Neuron (in vitro differentiated cells): ENCODE results near the gene HOXA7.
A peak's percentile ranks its signal among the peaks of the same experiment; 100 is the strongest.

Source experiments
- H2AFZ ChIP-seq: one replicate; pipeline ENCODE4 v1.6.1; 2013; ENCODE audit warnings: low read depth, mild to moderate bottlenecking, inconsistent platforms, low read length, moderate library complexity
- H3K27me3 ChIP-seq: one replicate; pipeline ENCODE4 v1.6.1; 2013; ENCODE audit warnings: low read length; ENCODE audit not compliant: insufficient read depth
- H3K36me3 ChIP-seq: one replicate; pipeline ENCODE4 v1.6.1; 2013; ENCODE audit warnings: low read length; ENCODE audit not compliant: insufficient read depth
- H3K4me1 ChIP-seq: one replicate; pipeline ENCODE4 v1.6.1; 2013; ENCODE audit warnings: low read length; ENCODE audit not compliant: insufficient read depth
- H3K4me3 ChIP-seq: 2 replicates; pipeline ENCODE4 v1.5.1; 2013; ENCODE audit warnings: mild to moderate bottlenecking, low read length, moderate library complexity
- H3K9me3 ChIP-seq: one replicate; pipeline ENCODE4 v1.6.1; 2013; ENCODE audit warnings: low read length

Gene HOXA7

GRCh38 chr7:27174874-27175625, 18.6 kb upstream of the HOXA7 start:
- no peak overlapping the region for H3K4me3 ChIP-seq
- H3K4me1 ChIP-seq, result peaks cover 6% of the 10 kb centered on the region
- no peak overlapping the region for H2AFZ ChIP-seq
- H3K36me3 ChIP-seq, result no peaks in the 10 kb centered on the region
- H3K9me3 ChIP-seq, result peaks cover 5% of the 10 kb centered on the region
- peaks cover 100% of the 10 kb centered on the region for H3K27me3 ChIP-seq

GRCh38 chr7:27173956-27174873, 17.7 kb upstream of the HOXA7 start, which contains the start of gene HOXA10:
Gene HOXA10, minus strand, starts transcription at chr7:27174320. Its CDS starts 14 bp downstream, at chr7:27174306.
- Histone ChIP-seq H2AFZ (peak within 1 kb of the TSS; percentile 80), H3K4me3 (no peak within 1 kb of the TSS), H3K4me1 (peaks cover 3% of the 10 kb centered on the region), H3K9me3 (peaks cover 5% of the 10 kb centered on the region), H3K36me3 (no peaks in the 10 kb centered on the region), H3K27me3 (peaks cover 99% of the 10 kb centered on the region)

GRCh38 chr7:27173511-27173955, 17.1 kb upstream of the HOXA7 start:
- Histone ChIP-seq H3K9me3 (peaks cover 5% of the 10 kb centered on the region), H2AFZ (peak overlapping the region; percentile 80), H3K36me3 (no peaks in the 10 kb centered on the region), H3K4me3 (no peak overlapping the region), H3K27me3 (peaks cover 99% of the 10 kb centered on the region), H3K4me1 (peaks cover 3% of the 10 kb centered on the region)

GRCh38 chr7:27172823-27173510, 16.5 kb upstream of the HOXA7 start:
- Histone ChIP-seq H3K36me3 (no peaks in the 10 kb centered on the region), H3K27me3 (peaks cover 99% of the 10 kb centered on the region), H3K4me3 (no peak overlapping the region), H3K9me3 (peaks cover 5% of the 10 kb centered on the region), H3K4me1 (peaks cover 3% of the 10 kb centered on the region), H2AFZ (peak overlapping the region; percentile 80)

GRCh38 chr7:27172315-27172774, 15.9 kb upstream of the HOXA7 start:
- H3K9me3 ChIP-seq, result peaks cover 5% of the 10 kb centered on the region
- H3K4me3 ChIP-seq, result no peak overlapping the region
- no peaks in the 10 kb centered on the region for H3K36me3 ChIP-seq
- H3K4me1 ChIP-seq, result peaks cover 3% of the 10 kb centered on the region
- H2AFZ ChIP-seq, result no peak overlapping the region
- H3K27me3 ChIP-seq, result peaks cover 99% of the 10 kb centered on the region

- Histone ChIP-seq H3K36me3 (no peaks in the 10 kb centered on the region), H3K4me1 (peaks cover 3% of the 10 kb centered on the region), H3K4me3 (no peak overlapping the region), H2AFZ (no peak overlapping the region), H3K9me3 (peaks cover 5% of the 10 kb centered on the region), H3K27me3 (peaks cover 99% of the 10 kb centered on the region)
Observed at GRCh38 chr7:27171637-27172314, 15.3 kb upstream of the HOXA7 start.

GRCh38 chr7:27171325-27171636, 14.8 kb upstream of the HOXA7 start:
- Histone ChIP-seq H3K36me3 (no peaks in the 10 kb centered on the region), H3K4me3 (no peak overlapping the region), H2AFZ (no peak overlapping the region), H3K9me3 (peaks cover 5% of the 10 kb centered on the region), H3K27me3 (peaks cover 99% of the 10 kb centered on the region), H3K4me1 (peaks cover 3% of the 10 kb centered on the region)

GRCh38 chr7:27170426-27171324, 14.2 kb upstream of the HOXA7 start:
- Histone ChIP-seq H2AFZ (no peak overlapping the region), H3K9me3 (peaks cover 5% of the 10 kb centered on the region), H3K4me3 (no peak overlapping the region), H3K27me3 (peaks cover 99% of the 10 kb centered on the region), H3K36me3 (no peaks in the 10 kb centered on the region), H3K4me1 (peaks cover 3% of the 10 kb centered on the region)

GRCh38 chr7:27169658-27170425, 13.4 kb upstream of the HOXA7 start:
- H2AFZ ChIP-seq, result no peak overlapping the region
- peaks cover 3% of the 10 kb centered on the region for H3K4me1 ChIP-seq
- peaks cover 99% of the 10 kb centered on the region for H3K27me3 ChIP-seq
- H3K36me3 ChIP-seq, result no peaks in the 10 kb centered on the region
- H3K4me3 ChIP-seq, result no peak overlapping the region
- H3K9me3 ChIP-seq, result peaks cover 3% of the 10 kb centered on the region

- Histone ChIP-seq H2AFZ (no peak overlapping the region), H3K4me1 (peaks cover 3% of the 10 kb centered on the region), H3K4me3 (no peak overlapping the region), H3K36me3 (no peaks in the 10 kb centered on the region), H3K27me3 (peaks cover 99% of the 10 kb centered on the region), H3K9me3 (no peaks in the 10 kb centered on the region)
Observed at GRCh38 chr7:27168265-27168947, 11.9 kb upstream of the HOXA7 start.

GRCh38 chr7:27167916-27168264, 11.4 kb upstream of the HOXA7 start:
- H2AFZ ChIP-seq, result no peak overlapping the region
- peaks cover 99% of the 10 kb centered on the region for H3K27me3 ChIP-seq
- no peaks in the 10 kb centered on the region for H3K9me3 ChIP-seq
- peaks cover 3% of the 10 kb centered on the region for H3K4me1 ChIP-seq
- H3K36me3 ChIP-seq, result no peaks in the 10 kb centered on the region
- no peak overlapping the region for H3K4me3 ChIP-seq
